Measurements from ENCODE around the gene TRUB2.

TRUB2 gene

GRCh38 chr9:128322404-128323211, at the start of gene TRUB2, which contains the start of gene COQ4:
Gene TRUB2 (minus strand): TSS chr9:128322447. CDS start chr9:128322408, 39 bp downstream.
Gene COQ4 (plus strand): TSS chr9:128322839. CDS start chr9:128322859, 20 bp downstream.
- DNase-seq: peak; percentile 64

- no peak for DNase-seq
Observed at GRCh38 chr9:128371630-128372117, 49.4 kb upstream of the TRUB2 start.

- peak; percentile 76 for DNase-seq
Observed at GRCh38 chr9:128370752-128371629, 48.7 kb upstream of the TRUB2 start, which contains the start of gene URM1. Gene URM1 (plus strand): TSS chr9:128371374. CDS start chr9:128371381, 7 bp downstream.

- no peak for DNase-seq
Observed at GRCh38 chr9:128370367-128370751, 48.1 kb upstream of the TRUB2 start.

GRCh38 chr9:128369024-128369706, 46.9 kb upstream of the TRUB2 start:
- DNase-seq: no peak

GRCh38 chr9:128365525-128365924, 43.3 kb upstream of the TRUB2 start:
- DNase-seq: no peak

GRCh38 chr9:128362774-128363173, 40.5 kb upstream of the TRUB2 start:
- DNase-seq: no peak

GRCh38 chr9:128361986-128362646, 39.9 kb upstream of the TRUB2 start:
- no peak for DNase-seq

GRCh38 chr9:128361296-128361985, 39.2 kb upstream of the TRUB2 start:
- no peak for DNase-seq

GRCh38 chr9:128360826-128361225, 38.6 kb upstream of the TRUB2 start:
- DNase-seq: no peak

GRCh38 chr9:128358861-128359260, 36.6 kb upstream of the TRUB2 start:
- DNase-seq: no peak

- DNase-seq: no peak
Observed at GRCh38 chr9:128358090-128358489, 35.8 kb upstream of the TRUB2 start.

- no peak for DNase-seq
Observed at GRCh38 chr9:128355451-128355850, 33.2 kb upstream of the TRUB2 start.

GRCh38 chr9:128349772-128350171, 27.5 kb upstream of the TRUB2 start:
- no peak for DNase-seq

- DNase-seq: no peak
Observed at GRCh38 chr9:128349125-128349524, 26.9 kb upstream of the TRUB2 start.

- no peak for DNase-seq
Observed at GRCh38 chr9:128344931-128345605, 22.8 kb upstream of the TRUB2 start.

GRCh38 chr9:128343855-128344254, 21.6 kb upstream of the TRUB2 start:
- no peak for DNase-seq

- DNase-seq: no peak
Observed at GRCh38 chr9:128342971-128343680, 20.9 kb upstream of the TRUB2 start.

- DNase-seq: no peak
Observed at GRCh38 chr9:128341435-128341849, 19.2 kb upstream of the TRUB2 start.

- DNase-seq: no peak
Observed at GRCh38 chr9:128340691-128341434, 18.6 kb upstream of the TRUB2 start.
